ENCODE measurements around the gene DMD. TPM values are rescaled to one million over a fixed set of nuclear protein-coding genes. Genes with fewer than 3 reads are reported as not detected.

DMD gene
- total and polyA plus RNA-seq, 2 experiments from 2014 or later, result 1.5 to 2.0 TPM

- no peaks in the 10 kb centered on the region for H3K36me3 ChIP-seq (ENCODE audit: low read depth)
- in situ Hi-C loops (cut with MboI), result no loop called here
- no peak overlapping the region for H3K4me3 ChIP-seq
- no peaks in the 10 kb centered on the region for H3K79me2 ChIP-seq (ENCODE audit: insufficient read depth)
- H3K27me3 ChIP-seq (replicated peaks; ENCODE audit: insufficient read depth), result no peaks in the 10 kb centered on the region
- DNase-seq, result no peak
- no peak overlapping the region for H3K27ac ChIP-seq
- TF ChIP-seq EZH2 (IDR thresholded peaks at IDR 0.05; ENCODE audit: insufficient read depth, poor library complexity, severe bottlenecking) (no peak), EZH2phosphoT487 (IDR thresholded peaks at IDR 0.05; ENCODE audit: insufficient read depth, low read depth) (no peak)
- WGBS, 2 experiments (ENCODE audit: low coverage in 1 of 2, low lambda C conversion rate in 2 of 2, missing lambda C conversion rate in 2 of 2), result 40 to 56% methylated on average over 1 to 2 of the region's 2 CpGs
- no peak overlapping the region for H3K9ac ChIP-seq
- H3K9me2 ChIP-seq (ENCODE audit: insufficient read depth), result no peaks in the 10 kb centered on the region
- H3K4me2 ChIP-seq (ENCODE audit: unreplicated experiment), result no peak overlapping the region
- no peaks in the 10 kb centered on the region for H3F3A ChIP-seq (ENCODE audit: insufficient read depth)
- no peaks in the 10 kb centered on the region for H4K20me1 ChIP-seq (ENCODE audit: insufficient read depth)
- H3K4me1 ChIP-seq (ENCODE audit: insufficient read depth), result peaks cover under 1% of the 10 kb centered on the region; the same call in 1 of the 2 replicates
- no peak overlapping the region for H2AFZ ChIP-seq
- H3K9me3 ChIP-seq (ENCODE audit: low read depth), result no peaks in the 10 kb centered on the region
Observed at GRCh38 chrX:31540313-31540712, 1671.0 kb downstream of the DMD start.

- H3K4me3 ChIP-seq, result no peak overlapping the region
- no peaks in the 10 kb centered on the region for H3K9me2 ChIP-seq (ENCODE audit: insufficient read depth)
- H3K9me3 ChIP-seq (ENCODE audit: low read depth), result no peaks in the 10 kb centered on the region
- H2AFZ ChIP-seq, result no peak overlapping the region
- no peaks in the 10 kb centered on the region for H4K20me1 ChIP-seq (ENCODE audit: insufficient read depth)
- H3K27me3 ChIP-seq (replicated peaks; ENCODE audit: insufficient read depth), result no peaks in the 10 kb centered on the region
- H3K79me2 ChIP-seq (ENCODE audit: insufficient read depth), result no peaks in the 10 kb centered on the region
- H3K36me3 ChIP-seq (ENCODE audit: low read depth), result no peaks in the 10 kb centered on the region
- DNase-seq, result no peak
- no peaks in the 10 kb centered on the region for H3F3A ChIP-seq (ENCODE audit: insufficient read depth)
- in situ Hi-C loops (cut with MboI), result no loop called here
- no peak overlapping the region for H3K27ac ChIP-seq
- TF ChIP-seq EZH2phosphoT487 (IDR thresholded peaks at IDR 0.05; ENCODE audit: insufficient read depth, low read depth) (no peak), EZH2 (IDR thresholded peaks at IDR 0.05; ENCODE audit: insufficient read depth, poor library complexity, severe bottlenecking) (no peak)
- 51 to 56% methylated on average over 7 of the region's 7 CpGs for whole genome bisulfite sequencing, 2 experiments (ENCODE audit: low coverage in 1 of 2, low lambda C conversion rate in 2 of 2, missing lambda C conversion rate in 2 of 2)
- no peak overlapping the region for H3K9ac ChIP-seq
- no peaks in the 10 kb centered on the region for H3K4me1 ChIP-seq (ENCODE audit: insufficient read depth)
- no peak overlapping the region for H3K4me2 ChIP-seq (ENCODE audit: unreplicated experiment)
Observed at GRCh38 chrX:31527455-31528126, 1683.8 kb downstream of the DMD start.

GRCh38 chrX:31523884-31524536 lies 1687.3 kb downstream of the DMD start:
- Histone ChIP-seq H3K4me2 (ENCODE audit: unreplicated experiment) (no peak overlapping the region), H3K4me3 (no peak overlapping the region), H3K36me3 (ENCODE audit: low read depth) (no peaks in the 10 kb centered on the region), H3K4me1 (ENCODE audit: insufficient read depth) (no peaks in the 10 kb centered on the region), H3K9me2 (ENCODE audit: insufficient read depth) (no peaks in the 10 kb centered on the region), H3K9me3 (ENCODE audit: low read depth) (no peaks in the 10 kb centered on the region), H3K79me2 (ENCODE audit: insufficient read depth) (no peaks in the 10 kb centered on the region), H3K9ac (no peak overlapping the region), H3F3A (ENCODE audit: insufficient read depth) (no peaks in the 10 kb centered on the region), H3K27me3 (replicated peaks; ENCODE audit: insufficient read depth) (no peaks in the 10 kb centered on the region), H4K20me1 (ENCODE audit: insufficient read depth) (no peaks in the 10 kb centered on the region), H2AFZ (no peak overlapping the region), H3K27ac (no peak overlapping the region)
- DNase-seq, result peak; percentile 9
- in situ Hi-C loops (cut with MboI), result no loop called here
- WGBS, 2 experiments (ENCODE audit: low coverage in 1 of 2, low lambda C conversion rate in 2 of 2, missing lambda C conversion rate in 2 of 2), result 51 to 62% methylated on average over 7 of the region's 7 CpGs
- TF ChIP-seq EZH2 (IDR thresholded peaks at IDR 0.05; ENCODE audit: insufficient read depth, poor library complexity, severe bottlenecking) (no peak), EZH2phosphoT487 (IDR thresholded peaks at IDR 0.05; ENCODE audit: insufficient read depth, low read depth) (no peak)

- Histone ChIP-seq H3K36me3 (ENCODE audit: low read depth) (no peaks in the 10 kb centered on the region), H3K9me2 (ENCODE audit: insufficient read depth) (no peaks in the 10 kb centered on the region), H3F3A (ENCODE audit: insufficient read depth) (no peaks in the 10 kb centered on the region), H3K79me2 (ENCODE audit: insufficient read depth) (no peaks in the 10 kb centered on the region), H2AFZ (no peak overlapping the region), H3K9ac (no peak overlapping the region), H3K4me2 (ENCODE audit: unreplicated experiment) (no peak overlapping the region), H3K9me3 (ENCODE audit: low read depth) (no peaks in the 10 kb centered on the region), H3K4me1 (ENCODE audit: insufficient read depth) (no peaks in the 10 kb centered on the region), H4K20me1 (ENCODE audit: insufficient read depth) (no peaks in the 10 kb centered on the region), H3K27ac (no peak overlapping the region), H3K4me3 (no peak overlapping the region), H3K27me3 (replicated peaks; ENCODE audit: insufficient read depth) (no peaks in the 10 kb centered on the region)
- in situ Hi-C loops (cut with MboI), result no loop called here
- DNase-seq, result no peak
- no peak for TF ChIP-seq EZH2 (IDR thresholded peaks at IDR 0.05; ENCODE audit: insufficient read depth, poor library complexity, severe bottlenecking)
- TF ChIP-seq EZH2phosphoT487 (IDR thresholded peaks at IDR 0.05; ENCODE audit: insufficient read depth, low read depth), result no peak
- 58 to 61% methylated on average over 7 of the region's 7 CpGs for WGBS, 2 experiments (ENCODE audit: low coverage in 1 of 2, low lambda C conversion rate in 2 of 2, missing lambda C conversion rate in 2 of 2)
Observed at GRCh38 chrX:31522760-31523159, 1688.6 kb downstream of the DMD start.

Measured in GM23248 (cell line).